HG02884 (cell line): Measurements from ENCODE around the gene CLHC1.
"Not testable (repeated sequence)": the region's sequence is repeated elsewhere in the genome, so short reads cannot be mapped to it uniquely, and the experiment has no call there.

ENCODE experiments used
- ATAC-seq: cut with Tn5 transposase; IDR thresholded peaks from one replicate; pipeline ENCODE4 v1.9.1; 2021; ENCODE audit warnings: mild to moderate bottlenecking, moderate library complexity; ENCODE audit not compliant: unreplicated experiment

CLHC1 gene

DNA sequence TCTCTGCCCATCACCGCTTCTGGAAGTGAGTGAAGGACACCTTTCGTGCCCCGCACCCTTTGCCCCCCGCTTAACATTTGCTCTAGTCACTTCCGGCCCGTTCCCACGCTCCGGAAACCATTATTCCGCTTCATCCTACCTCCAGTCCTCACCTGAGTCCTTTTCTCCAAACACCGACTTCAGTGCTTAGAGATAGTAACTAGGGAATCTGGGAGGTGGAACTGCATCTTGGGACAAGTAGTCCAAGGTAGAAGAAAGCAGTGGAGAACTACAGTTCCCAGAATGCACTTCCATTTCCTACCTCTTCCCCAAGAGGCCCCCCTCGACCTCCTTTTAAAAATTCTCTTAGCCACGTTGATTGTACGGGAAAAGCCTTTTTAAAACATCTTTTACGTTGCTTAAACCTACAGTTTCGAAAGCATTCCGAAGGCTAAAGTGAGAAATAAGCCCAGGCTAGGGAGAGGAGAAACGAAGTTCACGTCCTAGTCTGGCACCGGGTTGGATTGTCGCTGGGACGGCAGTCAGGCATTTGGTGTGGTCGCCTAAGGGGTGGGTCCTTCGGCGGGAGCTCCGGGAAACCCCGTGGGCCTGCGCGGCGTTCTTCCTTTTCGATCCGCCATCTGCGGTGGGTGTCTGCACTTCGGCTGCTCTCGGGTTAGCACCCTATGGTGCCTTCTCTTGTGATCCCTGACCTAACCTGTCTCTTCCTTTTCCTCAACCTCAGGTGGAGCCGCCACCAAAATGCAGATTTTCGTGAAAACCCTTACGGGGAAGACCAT lies at the start of gene CLHC1, which contains the start of gene RPS27A:
Gene CLHC1, minus strand, starts transcription at position 210 of the 779 bp plus-strand sequence. CDS start 9,882 bp downstream, outside the sequence.
Gene RPS27A, plus strand, starts transcription at position 605 of the 779 bp plus-strand sequence. Its CDS starts 137 bp downstream, at position 742.
- peak; percentile 84 for ATAC-seq

DNA sequence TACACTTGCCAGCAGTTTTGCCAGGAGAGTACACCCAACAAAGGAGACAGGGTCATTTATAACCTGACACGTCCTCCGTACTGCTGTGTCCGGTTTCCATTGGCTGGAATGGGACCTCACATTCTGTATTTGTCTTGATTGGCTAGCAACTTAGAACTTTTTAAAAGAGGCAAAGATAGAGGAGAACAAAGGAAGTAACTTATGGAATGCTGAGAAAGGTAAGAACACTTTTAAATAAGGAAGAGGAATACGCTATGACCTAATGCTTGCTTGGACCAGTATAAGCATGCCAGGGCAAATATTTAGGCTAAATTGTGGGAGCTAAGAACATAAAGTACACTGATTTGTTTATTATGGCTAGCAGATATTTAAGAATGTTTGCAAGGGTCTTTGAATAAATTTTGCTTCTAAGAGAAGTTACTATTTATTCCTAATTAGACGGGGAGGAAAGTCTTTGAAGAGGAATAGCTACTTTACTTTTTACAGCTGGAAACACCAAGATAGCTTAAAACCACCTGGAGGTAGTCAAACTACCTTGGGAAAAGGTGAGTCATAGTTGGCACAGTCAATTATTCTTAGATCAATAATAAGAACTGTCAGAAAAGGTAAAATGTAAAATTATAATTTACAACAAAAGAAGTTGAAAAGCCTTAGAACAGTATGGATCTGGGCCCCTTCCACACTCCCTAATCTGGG lies 48.9 kb upstream of the CLHC1 start:
- not testable (repeated sequence) for ATAC-seq

DNA sequence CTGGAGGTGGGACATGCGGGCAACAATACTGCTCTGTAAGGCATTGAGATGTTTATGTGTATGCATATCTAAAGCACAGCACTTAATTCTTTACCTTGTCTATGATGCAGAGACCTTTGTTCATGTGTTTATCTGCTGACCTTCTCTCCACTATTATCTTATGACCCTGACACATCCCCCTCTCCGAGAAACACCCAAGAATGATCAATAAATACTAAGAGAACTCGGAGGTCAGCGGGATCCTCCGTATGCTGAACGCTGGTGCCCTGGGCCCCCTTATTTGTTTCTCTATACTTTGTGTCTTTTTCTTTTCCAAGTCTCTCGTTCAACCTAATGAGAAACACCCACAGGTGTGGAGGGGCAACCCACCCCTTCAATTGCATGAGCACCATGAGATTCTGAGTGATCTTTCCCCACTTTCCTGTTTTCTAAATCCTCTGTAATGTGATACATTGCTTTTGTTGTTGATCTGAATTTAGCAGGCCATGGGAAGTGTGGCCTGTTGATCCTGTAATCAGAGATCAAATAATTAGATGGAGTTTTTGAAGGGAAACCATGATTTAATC lies 47.8 kb upstream of the CLHC1 start:
- not testable (repeated sequence) for ATAC-seq

DNA sequence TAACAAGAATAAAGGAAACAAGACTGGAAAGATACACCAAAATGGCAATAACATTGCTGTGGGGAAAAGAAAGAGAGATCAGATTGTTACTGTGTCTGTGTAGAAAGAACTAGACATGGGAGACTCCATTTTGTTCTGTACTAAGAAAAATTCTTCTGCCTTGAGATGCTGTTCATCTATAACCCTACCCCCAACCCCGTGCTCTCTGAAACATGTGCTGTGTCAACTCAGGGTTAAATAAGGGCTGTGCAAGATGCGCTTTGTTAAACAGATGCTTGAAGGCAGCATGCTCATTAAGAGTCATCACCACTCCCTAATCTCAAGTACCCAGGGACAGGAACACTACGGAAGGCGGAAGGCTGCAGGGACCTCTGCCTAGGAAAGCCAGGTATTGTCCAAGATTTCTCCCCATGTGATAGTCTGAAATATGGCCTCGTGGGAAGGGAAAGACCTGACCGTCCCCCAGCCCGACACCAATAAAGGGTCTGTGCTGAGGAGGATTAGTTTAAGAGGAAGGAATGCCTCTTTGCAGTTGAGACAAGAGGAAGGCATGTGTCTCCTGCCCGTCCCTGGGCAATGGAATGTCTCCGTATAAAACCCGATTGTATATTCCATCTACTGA lies 47.2 kb upstream of the CLHC1 start:
- not testable (repeated sequence) for ATAC-seq

DNA sequence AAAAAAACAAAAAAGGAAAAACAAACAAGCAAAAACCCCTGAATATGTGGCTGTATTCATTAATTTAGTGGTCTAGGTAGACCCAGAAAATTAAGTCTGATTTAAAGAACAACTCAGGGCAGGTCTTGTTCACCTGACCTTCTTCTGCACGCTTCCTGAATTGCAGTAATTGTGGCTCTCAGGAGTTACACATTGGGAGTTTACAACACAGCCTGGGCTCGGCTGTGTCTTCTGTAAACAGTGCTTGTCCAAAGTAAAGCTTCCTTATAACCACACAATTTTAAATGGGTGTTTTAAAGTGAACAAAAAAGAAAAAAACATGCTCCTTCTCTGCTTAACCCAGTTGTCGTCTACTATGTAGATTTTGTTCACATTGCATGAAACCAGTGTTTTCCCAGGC lies 45.2 kb upstream of the CLHC1 start:
- no peak for ATAC-seq

DNA sequence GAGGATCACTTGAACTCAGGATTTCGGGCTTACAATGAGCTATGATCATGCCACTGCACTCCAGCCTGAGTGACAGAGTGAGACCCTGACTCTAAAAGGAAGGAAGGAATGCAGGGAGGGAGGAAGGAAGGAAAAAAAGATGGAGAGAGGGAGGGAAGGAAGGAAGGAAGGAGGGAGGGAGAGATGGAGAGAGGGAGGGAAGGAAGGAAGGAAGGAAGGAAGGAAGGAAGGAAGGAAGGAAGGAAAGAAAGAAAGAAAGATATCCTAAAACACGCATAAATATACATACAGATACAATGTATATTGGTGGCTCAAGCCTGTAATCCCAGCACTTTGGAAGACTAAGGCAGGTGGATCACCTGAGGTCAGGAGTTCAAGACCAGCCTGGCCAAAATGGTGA lies 42.3 kb upstream of the CLHC1 start:
- not testable (repeated sequence) for ATAC-seq

DNA sequence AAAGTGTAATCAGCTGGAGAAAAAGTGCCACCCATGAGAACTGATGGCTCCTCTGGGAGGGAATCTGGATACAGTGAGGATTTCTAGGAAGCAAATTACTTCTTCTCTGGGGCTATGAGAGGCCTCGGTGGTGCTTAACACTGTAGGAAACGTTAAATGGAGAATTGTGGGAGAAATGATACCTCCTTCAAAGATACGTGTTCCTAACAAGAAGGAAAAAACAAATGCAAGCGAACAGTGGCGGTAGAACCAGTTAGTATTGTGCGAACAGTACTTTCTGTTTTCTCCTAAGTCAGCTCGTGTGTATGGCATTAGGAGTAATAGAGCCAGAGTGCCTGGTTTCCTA lies 37.5 kb upstream of the CLHC1 start:
- ATAC-seq: no peak

DNA sequence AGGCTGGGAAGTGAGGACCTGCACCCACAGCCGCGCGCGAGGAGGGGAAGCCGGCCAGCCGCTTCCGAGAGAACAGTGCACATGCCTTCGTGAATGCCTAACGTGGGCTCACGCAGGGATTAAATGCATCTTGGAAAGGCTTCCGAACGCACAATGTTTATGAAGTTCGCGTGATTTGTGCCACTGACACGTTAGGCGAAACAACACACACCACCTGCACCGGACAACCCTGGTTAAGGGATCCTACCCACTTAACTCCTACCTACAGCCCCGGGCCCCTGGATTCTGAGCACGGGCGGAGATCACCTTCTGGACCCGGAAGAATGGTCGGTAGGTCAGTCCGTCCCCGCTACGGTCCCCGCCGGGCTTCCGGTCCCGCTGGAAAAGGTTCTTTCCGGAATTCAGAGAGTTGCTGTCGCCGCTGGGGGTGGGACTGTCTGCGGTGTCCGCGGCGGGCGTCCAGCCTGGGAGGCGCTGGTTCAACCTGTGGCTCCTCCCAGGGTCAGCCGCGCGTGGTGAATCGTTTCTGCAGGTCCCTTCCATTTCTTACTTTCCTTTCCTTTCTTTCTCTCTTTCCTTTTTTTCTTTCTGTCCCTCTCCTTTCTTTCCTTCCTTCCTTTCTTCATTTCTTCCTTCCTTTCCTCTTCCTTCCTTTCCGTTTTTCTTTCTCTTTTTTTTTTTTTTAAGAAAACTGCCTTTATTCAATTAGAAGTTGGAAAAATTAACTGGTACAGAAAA lies 37.0 kb upstream of the CLHC1 start, which contains the start of gene MTIF2:
Gene MTIF2, minus strand, starts transcription at position 325 of the 738 bp plus-strand sequence. CDS start 5,373 bp downstream, outside the sequence.
- ATAC-seq: peak; percentile 97

DNA sequence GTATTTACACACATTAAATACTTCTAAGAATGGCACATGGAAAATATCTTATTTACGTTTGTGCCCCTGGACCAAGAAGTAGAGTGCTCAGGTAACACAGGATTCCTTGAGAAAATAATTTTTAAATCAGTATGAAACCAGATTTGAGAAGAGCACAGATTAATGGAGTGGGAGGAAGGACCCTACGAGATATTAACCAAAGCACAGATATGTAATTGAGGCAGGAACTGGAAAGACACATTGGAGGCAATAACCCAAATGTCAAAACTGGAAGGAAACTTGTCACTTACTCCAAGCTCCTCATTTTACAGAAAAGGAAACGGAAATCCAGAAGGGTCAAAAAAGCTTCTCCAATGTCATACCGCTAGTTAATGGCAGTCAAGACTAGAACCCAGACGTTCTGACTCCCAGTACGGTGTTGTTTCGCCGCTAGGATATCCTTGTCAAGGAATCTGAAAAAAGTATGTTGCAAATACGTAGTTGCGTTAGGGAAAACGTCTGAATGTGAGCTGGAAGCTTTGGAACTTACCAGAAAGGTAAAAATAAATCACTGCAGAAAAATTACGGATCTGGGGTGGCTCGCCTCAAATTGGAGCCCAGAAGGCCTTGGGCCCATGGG lies 36.3 kb upstream of the CLHC1 start:
- ATAC-seq: no peak

DNA sequence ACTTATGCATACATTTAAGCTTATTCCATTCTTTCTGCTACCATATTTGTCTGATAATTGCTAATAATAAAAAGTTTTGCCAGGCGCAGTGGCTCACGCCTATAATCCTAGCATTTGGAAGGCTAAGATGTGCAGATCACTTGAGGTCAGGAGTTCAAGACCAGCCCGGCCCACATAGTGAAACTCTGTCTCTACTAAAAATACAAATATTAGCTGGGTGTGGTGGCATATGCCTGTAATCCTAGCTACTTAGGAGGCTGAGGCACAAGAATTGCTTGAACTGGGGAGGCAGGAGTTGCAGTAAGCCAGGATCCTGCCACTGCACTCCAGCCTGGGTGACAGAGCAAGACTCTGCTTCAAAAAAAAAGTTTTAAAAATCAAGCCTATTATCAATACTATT lies 27.5 kb upstream of the CLHC1 start:
- ATAC-seq: not testable (repeated sequence)

DNA sequence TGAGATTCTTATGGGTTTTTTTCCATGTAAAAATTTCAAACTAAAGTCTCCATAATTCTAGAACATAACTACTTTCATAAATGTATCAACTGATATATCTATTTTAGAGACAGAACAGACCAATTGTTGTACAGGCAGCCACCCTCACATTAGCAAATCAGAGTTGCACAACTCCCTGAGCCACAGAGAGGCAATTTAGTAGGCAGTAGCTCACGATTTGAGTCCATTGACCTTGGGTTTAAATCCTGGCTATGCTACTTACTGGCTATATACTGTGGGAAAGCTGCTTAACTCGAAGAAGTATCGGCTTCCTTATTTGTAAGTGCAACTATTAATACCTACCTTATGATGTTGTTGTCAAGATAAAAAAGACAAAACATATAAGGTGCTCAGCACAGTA lies 20.7 kb upstream of the CLHC1 start:
- no peak for ATAC-seq

DNA sequence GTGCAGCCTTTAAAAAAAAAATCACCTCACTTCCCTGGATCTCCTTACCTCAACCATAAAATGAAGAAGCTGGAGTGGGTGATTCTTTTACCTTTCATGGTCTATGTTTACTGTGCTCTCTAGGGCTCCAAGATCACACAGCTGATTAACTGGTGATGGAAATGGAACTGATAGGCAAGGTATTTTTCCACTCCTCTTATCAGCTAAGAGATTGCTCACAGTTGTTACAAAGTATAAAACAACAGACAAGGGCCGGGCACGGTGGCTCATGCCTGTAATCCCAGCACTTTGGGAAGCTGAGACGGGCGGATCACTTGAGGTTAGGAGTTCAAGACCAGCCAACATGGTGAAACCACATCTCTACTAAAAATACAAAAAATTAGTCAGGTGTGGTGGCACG lies 14.9 kb upstream of the CLHC1 start:
- ATAC-seq: no peak

DNA sequence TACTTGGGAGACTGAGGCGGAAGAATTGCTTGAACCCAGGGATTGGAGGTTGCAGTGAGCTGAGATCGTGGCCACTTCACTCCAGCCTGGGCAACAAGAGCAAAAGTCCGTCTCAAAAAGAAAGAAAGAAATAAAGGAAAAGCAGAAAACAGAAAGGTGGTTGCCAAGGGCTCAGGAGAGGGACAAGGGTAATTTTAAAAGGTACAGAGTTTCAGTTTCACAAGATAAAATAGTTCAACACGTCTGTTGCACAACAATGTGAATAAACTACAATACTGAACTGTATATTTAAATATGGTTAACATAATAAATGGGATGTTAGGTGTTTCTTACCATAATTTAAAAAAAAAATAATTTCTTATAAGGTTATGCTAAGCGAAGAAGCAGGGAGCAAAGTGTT lies 13.3 kb upstream of the CLHC1 start:
- ATAC-seq: no peak

DNA sequence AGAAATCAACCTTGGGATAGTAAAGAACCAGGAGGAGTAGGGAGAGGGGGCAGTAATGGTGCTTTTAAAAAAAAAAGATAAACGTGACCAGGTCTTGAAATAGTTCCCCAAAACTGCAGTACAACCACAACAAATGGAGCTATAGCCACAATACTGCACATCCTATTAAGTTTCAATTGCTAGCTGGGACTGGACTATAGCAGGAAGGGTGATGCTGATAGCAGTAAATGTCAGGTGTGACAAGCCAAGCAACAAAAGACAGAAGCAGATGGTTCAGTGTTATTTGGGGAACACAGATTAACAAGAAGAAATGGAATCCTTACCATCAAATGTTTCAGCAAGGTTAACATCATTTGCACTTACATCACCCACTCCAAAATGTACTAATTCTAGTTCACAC lies 10.5 kb upstream of the CLHC1 start:
- no peak for ATAC-seq

DNA sequence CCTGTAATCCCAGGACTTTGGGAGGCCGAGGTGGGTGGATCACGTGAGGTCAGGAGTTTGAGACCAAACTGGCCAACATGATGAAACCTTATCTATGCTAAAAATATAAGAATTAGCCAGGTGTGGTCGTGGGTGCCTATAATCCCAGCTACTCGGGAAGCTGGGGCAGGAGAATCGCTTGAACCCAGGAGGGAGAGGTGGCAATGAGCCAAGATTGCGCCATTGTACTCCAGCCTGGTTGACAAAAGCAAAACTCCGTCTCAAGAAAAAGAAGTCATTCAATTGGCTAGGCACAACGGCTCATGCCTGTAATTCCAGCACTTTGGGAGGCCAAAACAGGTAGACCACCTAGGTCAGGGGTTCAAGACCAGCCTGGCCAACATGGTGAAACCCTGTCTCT lies 9.5 kb upstream of the CLHC1 start:
- ATAC-seq: not testable (repeated sequence)

DNA sequence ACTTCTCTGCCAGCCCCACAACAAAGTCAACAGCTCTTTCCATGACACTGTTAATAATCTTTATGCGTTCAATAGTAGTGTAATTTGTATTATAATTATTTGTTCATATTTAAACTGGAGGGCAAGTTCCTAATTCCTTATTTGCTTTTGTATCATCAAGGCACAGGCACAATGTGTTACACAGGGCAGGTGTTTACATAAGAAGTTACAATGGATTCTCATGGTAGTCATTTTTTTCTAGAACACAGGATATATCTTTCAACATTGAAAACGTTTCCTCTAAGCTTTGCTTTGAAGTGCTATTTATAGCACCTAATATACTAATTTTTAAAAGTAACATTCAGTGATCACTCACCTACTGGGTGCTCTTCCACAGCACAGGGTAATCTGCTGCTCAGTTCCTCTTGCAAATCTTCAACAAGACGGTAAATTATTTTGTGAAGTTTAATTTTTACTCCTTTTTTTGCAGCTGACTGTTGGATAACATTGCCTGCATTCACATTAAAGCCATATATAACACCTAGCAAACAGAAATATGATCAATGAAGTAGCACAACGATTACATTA lies 7.6 kb upstream of the CLHC1 start:
- no peak for ATAC-seq

DNA sequence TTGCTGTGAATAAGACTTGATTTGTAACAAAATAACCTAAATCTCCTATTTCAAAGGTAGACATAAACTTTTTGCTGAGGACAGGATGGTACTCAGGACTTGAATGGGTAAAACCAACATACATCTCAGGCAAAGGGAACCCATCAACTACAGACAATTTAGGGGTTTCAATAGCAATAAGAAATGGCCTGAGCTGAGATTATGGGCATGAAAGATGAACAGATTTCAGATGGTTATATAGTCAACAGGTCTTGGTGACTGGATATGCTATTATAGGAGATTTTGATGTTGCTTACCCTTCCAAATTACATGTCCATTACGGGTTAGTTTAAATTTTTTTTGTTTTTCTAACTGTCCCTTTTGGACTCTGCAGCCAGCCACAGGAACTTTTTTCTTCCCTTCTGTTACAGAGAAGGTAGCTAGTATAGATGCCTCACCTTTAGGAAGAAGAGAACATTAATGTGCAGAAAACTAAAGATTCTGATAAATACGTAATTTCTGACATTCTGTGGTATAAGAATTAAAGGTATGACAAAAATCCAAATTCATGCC lies 5.0 kb upstream of the CLHC1 start:
- no peak for ATAC-seq

DNA sequence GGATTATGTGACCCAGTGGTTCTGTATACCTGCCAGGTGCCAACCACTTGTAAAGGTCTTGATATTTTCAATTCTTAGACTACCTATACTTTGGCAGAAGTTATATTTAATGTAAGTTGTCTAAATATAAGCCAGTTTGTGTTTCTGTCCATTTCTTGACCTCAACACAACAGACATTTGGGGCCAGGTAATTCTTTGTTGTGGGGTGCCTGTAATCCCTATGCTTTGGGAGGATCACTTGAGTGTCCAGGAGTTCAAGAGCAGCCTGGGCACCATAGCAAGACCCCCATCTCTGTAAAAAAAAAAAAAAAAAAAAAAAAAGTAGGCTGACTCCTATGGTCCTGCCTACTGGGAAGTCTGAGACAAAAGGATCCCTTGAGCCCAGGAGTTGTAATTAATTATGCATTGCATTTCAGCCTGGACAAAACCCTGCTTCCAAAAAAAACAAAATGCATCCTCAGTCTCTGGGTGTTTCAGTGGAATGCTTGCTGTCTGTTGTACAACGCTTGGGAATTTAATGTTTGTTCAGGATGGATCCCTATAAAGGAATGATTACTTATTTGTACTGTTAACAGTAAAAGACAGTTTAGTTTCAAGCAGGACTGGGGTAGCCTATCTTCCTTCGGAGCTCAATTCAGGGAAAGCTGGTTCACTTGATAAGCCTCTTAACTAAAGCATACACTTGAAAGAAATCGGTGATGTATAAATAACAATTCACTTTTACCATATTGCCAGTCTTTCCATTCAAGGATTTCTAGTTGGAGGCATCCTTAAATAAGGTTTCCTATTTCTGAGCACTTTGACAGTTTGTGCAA lies 3.8 kb upstream of the CLHC1 start:
- ATAC-seq: no peak

DNA sequence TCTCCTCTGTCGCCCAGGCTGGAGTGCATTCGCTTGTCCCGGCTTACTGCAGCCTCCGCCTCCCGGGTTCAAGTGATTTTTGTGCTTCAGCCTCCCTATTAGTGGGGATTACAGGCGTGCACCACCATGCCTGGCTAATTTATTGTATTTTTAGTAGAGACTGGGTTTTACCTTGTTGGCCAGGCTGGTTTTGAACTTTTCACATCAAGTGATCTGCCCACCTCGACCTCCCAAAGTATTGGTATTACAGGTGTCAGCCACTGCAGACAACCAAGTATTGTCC lies 1.5 kb upstream of the CLHC1 start:
- ATAC-seq: no peak
